ENCODE measurements around the gene CWC22. TPM values are rescaled to one million over a fixed set of nuclear protein-coding genes. Genes with fewer than 3 reads are reported as not detected.

CWC22 gene
- total and polyA plus RNA-seq, 2 donors (not counting 3 experiments of a cell fraction or from before 2014, with no cell fraction given), result 1.8 to 15.7 TPM

DNA sequence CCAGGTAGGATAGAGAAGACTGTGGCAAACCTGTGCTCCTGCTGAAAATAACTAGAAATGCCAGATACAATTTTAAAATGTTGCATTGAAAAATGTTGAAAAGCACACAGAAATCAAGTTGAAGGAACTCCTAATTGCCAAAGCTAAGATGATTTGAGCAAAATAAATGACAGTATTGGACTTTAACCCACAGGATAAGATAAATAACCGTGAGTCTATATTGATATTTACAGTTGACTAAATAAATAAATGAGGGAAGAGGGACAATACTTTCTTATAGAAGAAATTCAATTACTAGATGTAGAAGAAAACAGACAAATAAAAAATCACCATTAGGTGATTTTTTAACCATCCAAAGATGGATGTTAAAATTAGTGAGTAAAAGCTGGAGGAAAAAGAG lies 59.0 kb downstream of the CWC22 start:
- dilution Hi-C loops (cut with MboI; ENCODE audit: extremely low pct_ligation_motif_present, low sequenced_read_pairs), result no loop called here
- no peaks in the 10 kb centered on the region for H3K9me1 ChIP-seq (replicated peaks; ENCODE audit: control insufficient read depth, extremely low read depth, insufficient read depth, low read length)
- no peaks in the 10 kb centered on the region for H4K20me1 ChIP-seq (replicated peaks; ENCODE audit: control insufficient read depth, extremely low read depth, insufficient read depth, low read length)
- ChIA-PET CTCF (interaction anchor here (1.2 kb wide), 1 partner anchor 11 kb away, joined by 3 read pairs; no protein-coding TSS in a partner anchor), POLR2A (no interaction called here)
- intact Hi-C loops (cut with micrococcal nuclease), result no loop called here
- peaks cover 6 to 11% of the 10 kb centered on the region in 2 experiments for H3K36me3 ChIP-seq (ENCODE audit: control insufficient read depth in 2 of 2, extremely low read depth in 1 of 2, insufficient read depth in 2 of 2, low read length in 2 of 2)
- H3K4me1 ChIP-seq (ENCODE audit: control insufficient read depth, extremely low read depth, insufficient read depth, low read length), result no peaks in the 10 kb centered on the region
- H2AFZ ChIP-seq (ENCODE audit: low read depth, low read length), result no peak overlapping the region
- H3K27ac ChIP-seq (ENCODE audit: insufficient read depth, low read depth, low read length), result no peak overlapping the region
- no peak overlapping the region for H3K4me3 ChIP-seq (replicated peaks in 1 of 3; ENCODE audit: insufficient read depth in 1 of 3, low read depth in 1 of 3, low read length in 3 of 3)
- no peak for FAIRE-seq
- H3K79me2 ChIP-seq (ENCODE audit: control insufficient read depth, insufficient read depth, low read length), result no peaks in the 10 kb centered on the region
- TF ChIP-seq POLR2A (IDR thresholded peaks at IDR 0.05; ENCODE audit: low read depth, low read length) (no peak), MYC (IDR thresholded peaks at IDR 0.05; ENCODE audit: low read depth, low read length) (no peak), JUN (IDR thresholded peaks at IDR 0.05; ENCODE audit: borderline replicate concordance, insufficient read depth, insufficient read length, low read depth) (no peak), EZH2 (IDR thresholded peaks at IDR 0.05; ENCODE audit: borderline replicate concordance, low read depth, low read length, severe bottlenecking) (no peak), FOS (IDR thresholded peaks at IDR 0.05; ENCODE audit: borderline replicate concordance, insufficient read depth, low read length) (no peak), GATA2 (IDR thresholded peaks at IDR 0.05; ENCODE audit: insufficient read depth, insufficient read length, low read depth, low read length) (no peak), POLR2AphosphoS5 (IDR thresholded peaks at IDR 0.05; ENCODE audit: insufficient read depth, low read depth, low read length) (no peak)
- TF ChIP-seq, protein P1, sequence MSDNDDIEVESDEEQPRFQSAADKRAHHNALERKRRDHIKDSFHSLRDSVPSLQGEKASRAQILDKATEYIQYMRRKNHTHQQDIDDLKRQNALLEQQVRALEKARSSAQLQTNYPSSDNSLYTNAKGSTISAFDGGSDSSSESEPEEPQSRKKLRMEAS (IDR thresholded peaks at IDR 0.05; ENCODE audit: insufficient read depth, insufficient read length), result no peak
- TF ChIP-seq, protein P2, sequence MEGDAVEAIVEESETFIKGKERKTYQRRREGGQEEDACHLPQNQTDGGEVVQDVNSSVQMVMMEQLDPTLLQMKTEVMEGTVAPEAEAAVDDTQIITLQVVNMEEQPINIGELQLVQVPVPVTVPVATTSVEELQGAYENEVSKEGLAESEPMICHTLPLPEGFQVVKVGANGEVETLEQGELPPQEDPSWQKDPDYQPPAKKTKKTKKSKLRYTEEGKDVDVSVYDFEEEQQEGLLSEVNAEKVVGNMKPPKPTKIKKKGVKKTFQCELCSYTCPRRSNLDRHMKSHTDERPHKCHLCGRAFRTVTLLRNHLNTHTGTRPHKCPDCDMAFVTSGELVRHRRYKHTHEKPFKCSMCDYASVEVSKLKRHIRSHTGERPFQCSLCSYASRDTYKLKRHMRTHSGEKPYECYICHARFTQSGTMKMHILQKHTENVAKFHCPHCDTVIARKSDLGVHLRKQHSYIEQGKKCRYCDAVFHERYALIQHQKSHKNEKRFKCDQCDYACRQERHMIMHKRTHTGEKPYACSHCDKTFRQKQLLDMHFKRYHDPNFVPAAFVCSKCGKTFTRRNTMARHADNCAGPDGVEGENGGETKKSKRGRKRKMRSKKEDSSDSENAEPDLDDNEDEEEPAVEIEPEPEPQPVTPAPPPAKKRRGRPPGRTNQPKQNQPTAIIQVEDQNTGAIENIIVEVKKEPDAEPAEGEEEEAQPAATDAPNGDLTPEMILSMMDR (IDR thresholded peaks at IDR 0.05; ENCODE audit: extremely low read depth in 1 of 2, insufficient read depth in 1 of 2, low read depth in 1 of 2, low read length in 2 of 2), result no peak
- no TSS peak for BruUV-seq (replicated peaks)
- H3K9me3 ChIP-seq (replicated peaks; ENCODE audit: control insufficient read depth, insufficient read depth, low read length), result no peaks in the 10 kb centered on the region
- no peak overlapping the region for H3K9ac ChIP-seq (replicated peaks; ENCODE audit: extremely low read depth, insufficient read depth, low read length)
- H3K4me2 ChIP-seq (ENCODE audit: insufficient read depth, low read length), result no peak overlapping the region
- no peak for DNase-seq (ENCODE audit: low read depth, low spot score)
- no peaks in the 10 kb centered on the region for H3K27me3 ChIP-seq (ENCODE audit: control insufficient read depth in 2 of 2, insufficient read depth in 2 of 2, low read length in 2 of 2)
